ENCODE data around the gene SEZ6L. TPM values are rescaled to one million over a fixed set of nuclear protein-coding genes. Genes with fewer than 3 reads are reported as not detected.

Gene SEZ6L
- total RNA-seq, 4 donors from 2014 or later = 0.10 to 0.13 TPM; not detected in 2

- Histone ChIP-seq H3K4me3 (no peak overlapping the region), H3K27me3 (peaks cover 0 to 19% (median 3%) of the 10 kb centered on the region in 3 donors), H3K4me1 (no peaks in the 10 kb centered on the region), H3K36me3 (no peaks in the 10 kb centered on the region), H3K9me3 (no peaks in the 10 kb centered on the region), H3K27ac (no peak overlapping the region)
- DNase-seq (no peak), ATAC-seq (no peak)
- in situ Hi-C loops (cut with MboI; ENCODE audit: low sequenced_read_pairs in 4 of 4) (no loop called here), intact Hi-C loops (cut with DNase I; ENCODE audit: low total_unique reads) (no loop called here)
- no peak for TF ChIP-seq POLR2A (IDR thresholded peaks at IDR 0.05)
- TF ChIP-seq CTCF (IDR thresholded peaks at IDR 0.05 in 4 of 5, conservative IDR thresholded peaks at IDR 0.05 in 1 of 5) = no peak
Measured at GRCh38 chr22:26139310-26139709, 30.0 kb upstream of the SEZ6L start.

- intact Hi-C loops (cut with DNase I; ENCODE audit: low total_unique reads) (no loop called here), in situ Hi-C loops (cut with MboI; ENCODE audit: low sequenced_read_pairs in 4 of 4) (no loop called here)
- no peak overlapping the region for H3K4me3 ChIP-seq
- H3K27me3 ChIP-seq = peaks cover 0 to 11% (median 3%) of the 10 kb centered on the region in 3 donors
- H3K27ac ChIP-seq = no peak overlapping the region
- H3K9me3 ChIP-seq = no peaks in the 10 kb centered on the region
- H3K4me1 ChIP-seq = no peaks in the 10 kb centered on the region
- DNase-seq (no peak), ATAC-seq (no peak)
- TF ChIP-seq CTCF (IDR thresholded peaks at IDR 0.05 in 4 of 5, conservative IDR thresholded peaks at IDR 0.05 in 1 of 5) = no peak
- no peak for TF ChIP-seq POLR2A (IDR thresholded peaks at IDR 0.05)
- H3K36me3 ChIP-seq = no peaks in the 10 kb centered on the region
Measured at GRCh38 chr22:26141831-26142230, 27.4 kb upstream of the SEZ6L start.

GRCh38 chr22:26143806-26144325 is 25.4 kb upstream of the SEZ6L start:
- in situ Hi-C loops (cut with MboI; ENCODE audit: low sequenced_read_pairs in 4 of 4) = no loop called here
- Histone ChIP-seq H3K27ac (no peak overlapping the region), H3K4me1 (no peaks in the 10 kb centered on the region), H3K27me3 (peaks cover 0 to 3% (median 0%) of the 10 kb centered on the region in 3 donors), H3K9me3 (no peaks in the 10 kb centered on the region), H3K36me3 (no peaks in the 10 kb centered on the region), H3K4me3 (no peak overlapping the region)
- DNase-seq (no peak), ATAC-seq (no peak)
- TF ChIP-seq POLR2A (IDR thresholded peaks at IDR 0.05) (no peak), CTCF (IDR thresholded peaks at IDR 0.05 in 4 of 5, conservative IDR thresholded peaks at IDR 0.05 in 1 of 5) (no peak)
- intact Hi-C loops (cut with DNase I; ENCODE audit: low total_unique reads) = no loop called here

- H3K36me3 ChIP-seq = no peaks in the 10 kb centered on the region
- H3K4me3 ChIP-seq = no peak overlapping the region
- ATAC-seq (no peak), DNase-seq (no peak)
- no peaks in the 10 kb centered on the region for H3K9me3 ChIP-seq
- no peaks in the 10 kb centered on the region for H3K4me1 ChIP-seq
- H3K27ac ChIP-seq = no peak overlapping the region
- in situ Hi-C loops (cut with MboI; ENCODE audit: low sequenced_read_pairs in 4 of 4) = no loop called here
- H3K27me3 ChIP-seq = peaks cover 0 to 22% (median 10%) of the 10 kb centered on the region in 3 donors
- TF ChIP-seq CTCF (IDR thresholded peaks at IDR 0.05 in 4 of 5, conservative IDR thresholded peaks at IDR 0.05 in 1 of 5) (no peak), POLR2A (IDR thresholded peaks at IDR 0.05) (no peak)
- intact Hi-C loops (cut with DNase I; ENCODE audit: low total_unique reads) = no loop called here
Measured at GRCh38 chr22:26159886-26160285, 9.4 kb upstream of the SEZ6L start.

GRCh38 chr22:26161746-26162145 is 7.5 kb upstream of the SEZ6L start:
- ATAC-seq (no peak), DNase-seq (no peak)
- Histone ChIP-seq H3K4me1 (no peaks in the 10 kb centered on the region), H3K36me3 (no peaks in the 10 kb centered on the region), H3K9me3 (no peaks in the 10 kb centered on the region), H3K4me3 (no peak overlapping the region), H3K27me3 (peaks cover under 1 to 22% (median 12%) of the 10 kb centered on the region in 3 donors), H3K27ac (no peak overlapping the region)
- intact Hi-C loops (cut with DNase I; ENCODE audit: low total_unique reads) = no loop called here
- in situ Hi-C loops (cut with MboI; ENCODE audit: low sequenced_read_pairs in 4 of 4) = no loop called here
- TF ChIP-seq CTCF (IDR thresholded peaks at IDR 0.05 in 4 of 5, conservative IDR thresholded peaks at IDR 0.05 in 1 of 5) (no peak), POLR2A (IDR thresholded peaks at IDR 0.05) (no peak)
